Type B pancreatic cell (in vitro differentiated cells): Measurements from ENCODE around the gene FANCC. TPM values are rescaled to one million over a fixed set of nuclear protein-coding genes. Genes with fewer than 3 reads are reported as not detected.
"Not testable (repeated sequence)": the region's sequence is repeated elsewhere in the genome, so short reads cannot be mapped to it uniquely, and the experiment has no call there.

Experiments
- DNase-seq: peaks from one replicate; pipeline ENCODE4 v3.0.0; 2021; ENCODE audit warnings: mixed read lengths; ENCODE audit not compliant: unreplicated experiment; ENCODE audit errors: extremely low spot score
- H3K27ac Mint-ChIP-seq: 2 replicates; pipeline ENCODE4 v1.8.0; 2021; ENCODE audit warnings: mild to moderate bottlenecking, mixed read lengths
- H3K27me3 Mint-ChIP-seq: 2 replicates; pipeline ENCODE4 v1.8.0; 2021; ENCODE audit warnings: mixed read lengths
- H3K36me3 Mint-ChIP-seq: 2 replicates; pipeline ENCODE4 v1.8.0; 2021; ENCODE audit warnings: mixed read lengths
- H3K4me1 Mint-ChIP-seq: one replicate; pipeline ENCODE4 v1.8.0; 2021; ENCODE audit warnings: mixed read lengths; ENCODE audit not compliant: unreplicated experiment
- H3K4me3 Mint-ChIP-seq: 2 replicates; pipeline ENCODE4 v1.8.0; 2021; ENCODE audit warnings: mild to moderate bottlenecking, mixed read lengths
- H3K9me3 Mint-ChIP-seq: 2 replicates; pipeline ENCODE4 v1.8.0; 2021; ENCODE audit warnings: mixed read lengths
- CTCF ChIP-seq: fragments of 200-600 bp; sonication (generic); conservative IDR thresholded peaks from 2 replicates; pipeline ENCODE4 v1.5.0; 2021; ENCODE audit warnings: antibody characterized with exemption, mild to moderate bottlenecking
- total RNA-seq: library from RNA; stranded (reverse); gene quantifications from 2 replicates; pipeline ENCODE4 v1.2.1, GENCODE V29; 2021; ENCODE audit warnings: low replicate concordance

FANCC gene
- total RNA-seq, 1 donor from 2014 or later, result 19.2 TPM

- DNase-seq, result no peak
- Mint-ChIP-seq H3K4me3 (no peak overlapping the region), H3K27me3 (no peaks in the 10 kb centered on the region), H3K4me1 (no peaks in the 10 kb centered on the region), H3K27ac (no peak overlapping the region), H3K9me3 (peaks cover 7% of the 10 kb centered on the region), H3K36me3 (no peaks in the 10 kb centered on the region)
- no peak for TF ChIP-seq CTCF
Measured at GRCh38 chr9:95283673-95284072, 33.8 kb downstream of the FANCC start.

GRCh38 chr9:95282332-95282731, 35.2 kb downstream of the FANCC start:
- Mint-ChIP-seq H3K27me3 (no peaks in the 10 kb centered on the region), H3K36me3 (peaks cover 6% of the 10 kb centered on the region), H3K9me3 (peaks cover 7% of the 10 kb centered on the region), H3K4me1 (no peaks in the 10 kb centered on the region), H3K4me3 (no peak overlapping the region), H3K27ac (no peak overlapping the region)
- DNase-seq, result no peak
- TF ChIP-seq CTCF, result no peak

GRCh38 chr9:95280745-95281144, 36.8 kb downstream of the FANCC start:
- Mint-ChIP-seq H3K9me3 (peaks cover 7% of the 10 kb centered on the region), H3K4me1 (no peaks in the 10 kb centered on the region), H3K4me3 (no peak overlapping the region), H3K36me3 (peaks cover 6% of the 10 kb centered on the region), H3K27me3 (no peaks in the 10 kb centered on the region), H3K27ac (no peak overlapping the region)
- no peak for DNase-seq
- TF ChIP-seq CTCF, result no peak

- Mint-ChIP-seq H3K4me3 (no peak overlapping the region), H3K27ac (no peak overlapping the region), H3K36me3 (peaks cover 6% of the 10 kb centered on the region), H3K4me1 (no peaks in the 10 kb centered on the region), H3K27me3 (no peaks in the 10 kb centered on the region), H3K9me3 (peaks cover 7% of the 10 kb centered on the region)
- no peak for DNase-seq
- TF ChIP-seq CTCF, result no peak
Measured at GRCh38 chr9:95277509-95277908, 40.0 kb downstream of the FANCC start.

- peaks cover 6% of the 10 kb centered on the region for H3K36me3 Mint-ChIP-seq
- TF ChIP-seq CTCF, result no peak
- peaks cover 7% of the 10 kb centered on the region for H3K9me3 Mint-ChIP-seq
- H3K27ac Mint-ChIP-seq, result no peak overlapping the region
- DNase-seq, result no peak
- H3K4me1 Mint-ChIP-seq, result no peaks in the 10 kb centered on the region
- H3K27me3 Mint-ChIP-seq, result no peaks in the 10 kb centered on the region
- no peak overlapping the region for H3K4me3 Mint-ChIP-seq
Measured at GRCh38 chr9:95276395-95276954, 41.0 kb downstream of the FANCC start.

GRCh38 chr9:95274160-95274559, 43.3 kb downstream of the FANCC start:
- H3K27ac Mint-ChIP-seq, H3K9me3 Mint-ChIP-seq, H3K27me3 Mint-ChIP-seq, DNase-seq, H3K36me3 Mint-ChIP-seq, H3K4me3 Mint-ChIP-seq: not testable (repeated sequence)
- peaks cover 13% of the 10 kb centered on the region for H3K4me1 Mint-ChIP-seq
